GM21526 (cell line): ENCODE measurements around the gene ME3.
"Not testable (repeated sequence)": the region's sequence is repeated elsewhere in the genome, so short reads cannot be mapped to it uniquely, and the experiment has no call there.

Source experiments
- ATAC-seq: cut with Tn5 transposase; IDR thresholded peaks from one replicate; pipeline ENCODE4 v1.9.1; 2021; ENCODE audit warnings: moderate library complexity; ENCODE audit not compliant: unreplicated experiment, low FRiP score

ME3 gene

GRCh38 chr11:86447763-86448480 is 224.5 kb downstream of the ME3 start:
- ATAC-seq, result no peak

- ATAC-seq, result no peak
Measured at GRCh38 chr11:86446924-86447285, 225.5 kb downstream of the ME3 start.

GRCh38 chr11:86446163-86446923 is 226.1 kb downstream of the ME3 start:
- no peak for ATAC-seq

GRCh38 chr11:86444981-86445380 is 227.4 kb downstream of the ME3 start:
- ATAC-seq, result no peak

GRCh38 chr11:86443415-86443814 is 229.0 kb downstream of the ME3 start:
- ATAC-seq, result no peak

GRCh38 chr11:86442827-86443226 is 229.6 kb downstream of the ME3 start:
- ATAC-seq, result no peak

- ATAC-seq, result no peak
Measured at GRCh38 chr11:86442420-86442819, 230.0 kb downstream of the ME3 start.

GRCh38 chr11:86440843-86441242 is 231.6 kb downstream of the ME3 start:
- no peak for ATAC-seq

- no peak for ATAC-seq
Measured at GRCh38 chr11:86440305-86440716, 232.1 kb downstream of the ME3 start.

GRCh38 chr11:86438685-86439084 is 233.7 kb downstream of the ME3 start:
- no peak for ATAC-seq

- no peak for ATAC-seq
Measured at GRCh38 chr11:86435711-86436110, 236.7 kb downstream of the ME3 start.

- ATAC-seq, result not testable (repeated sequence)
Measured at GRCh38 chr11:86433361-86434095, 238.9 kb downstream of the ME3 start.

GRCh38 chr11:86431258-86431657 is 241.2 kb downstream of the ME3 start:
- no peak for ATAC-seq

- ATAC-seq, result no peak
Measured at GRCh38 chr11:86427441-86427840, 245.0 kb downstream of the ME3 start.

- ATAC-seq, result not testable (repeated sequence)
Measured at GRCh38 chr11:86423488-86423887, 248.9 kb downstream of the ME3 start.

- ATAC-seq, result no peak
Measured at GRCh38 chr11:86422371-86422770, 250.0 kb downstream of the ME3 start.

GRCh38 chr11:86421946-86422345 is 250.5 kb downstream of the ME3 start:
- no peak for ATAC-seq

- no peak for ATAC-seq
Measured at GRCh38 chr11:86418917-86419316, 253.5 kb downstream of the ME3 start.

- no peak for ATAC-seq
Measured at GRCh38 chr11:86418513-86418912, 253.9 kb downstream of the ME3 start.

- ATAC-seq, result no peak
Measured at GRCh38 chr11:86418106-86418505, 254.3 kb downstream of the ME3 start.

GRCh38 chr11:86416951-86417350 is 255.5 kb downstream of the ME3 start:
- ATAC-seq, result not testable (repeated sequence)
